Retina (tissue), 1 donor: ENCODE measurements around the gene ABCC5.

Source experiments
- DNase-seq: peaks from one replicate; pipeline ENCODE4 v3.0.0-alpha.2; 2016

Gene ABCC5

GRCh38 chr3:183968666-183969245, 48.9 kb downstream of the ABCC5 start:
- DNase-seq = no peak

DNA sequence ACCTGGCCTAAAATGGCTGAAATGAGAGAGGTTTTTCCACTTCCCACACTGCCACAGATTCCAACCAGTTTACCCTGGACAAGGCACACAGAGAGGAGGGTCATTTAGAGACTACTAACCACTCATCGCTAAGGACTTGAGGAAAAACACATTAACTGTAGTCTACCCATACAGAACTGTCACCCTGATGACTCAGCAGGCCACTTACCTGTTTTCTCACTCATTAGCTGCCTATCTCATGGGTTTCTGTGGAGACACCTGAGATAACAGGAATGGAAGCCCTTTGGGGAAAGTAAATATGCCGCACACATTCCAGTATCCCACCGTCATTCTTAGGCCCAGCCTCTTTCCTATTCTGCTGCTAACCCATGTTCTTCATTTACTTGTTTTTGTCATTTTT, 50.0 kb downstream of the ABCC5 start:
- no peak for DNase-seq

DNA sequence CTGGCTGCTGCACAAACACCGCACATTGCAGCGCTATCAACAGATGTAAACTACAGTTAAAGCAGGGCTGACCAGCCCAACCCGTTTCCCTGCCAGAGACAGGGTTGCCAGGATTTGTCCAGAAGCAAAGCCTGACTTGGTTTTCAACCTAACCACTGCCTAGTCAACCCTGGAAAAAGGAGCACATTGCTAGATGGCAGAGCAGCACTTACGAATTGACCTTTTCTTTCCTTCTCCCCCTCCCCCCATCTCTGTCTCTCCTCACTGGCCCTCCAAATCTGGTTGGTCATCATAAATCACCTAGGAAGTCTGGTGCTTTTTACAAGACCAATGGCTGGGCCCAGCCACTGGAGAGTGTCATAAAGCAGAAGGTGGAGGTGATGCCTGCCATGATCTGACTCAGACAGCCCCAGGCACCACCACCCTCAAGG, 51.3 kb downstream of the ABCC5 start:
- no peak for DNase-seq

DNA sequence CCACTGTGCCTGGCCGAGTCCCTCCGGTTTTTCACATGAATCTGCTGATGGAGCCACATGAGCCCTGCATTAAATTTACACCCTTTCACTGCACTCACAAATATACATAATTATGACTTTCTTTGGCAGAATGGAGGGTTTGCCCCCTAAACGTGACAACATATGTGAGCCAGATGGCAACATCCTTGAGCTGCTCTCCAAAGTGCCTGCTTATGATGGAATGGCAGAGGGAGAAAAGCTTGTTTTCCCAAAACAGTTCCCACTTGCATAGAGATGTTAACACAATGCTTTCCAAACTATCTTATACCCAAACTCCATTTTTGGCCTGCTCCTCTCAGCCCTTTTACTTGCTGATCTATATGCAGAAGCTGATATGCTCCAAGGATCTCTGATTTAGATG, 54.9 kb downstream of the ABCC5 start:
- DNase-seq = no peak

- no peak for DNase-seq
Observed at GRCh38 chr3:183959214-183959613, 58.5 kb downstream of the ABCC5 start.

GRCh38 chr3:183958775-183959174, 58.9 kb downstream of the ABCC5 start:
- DNase-seq = no peak

DNA sequence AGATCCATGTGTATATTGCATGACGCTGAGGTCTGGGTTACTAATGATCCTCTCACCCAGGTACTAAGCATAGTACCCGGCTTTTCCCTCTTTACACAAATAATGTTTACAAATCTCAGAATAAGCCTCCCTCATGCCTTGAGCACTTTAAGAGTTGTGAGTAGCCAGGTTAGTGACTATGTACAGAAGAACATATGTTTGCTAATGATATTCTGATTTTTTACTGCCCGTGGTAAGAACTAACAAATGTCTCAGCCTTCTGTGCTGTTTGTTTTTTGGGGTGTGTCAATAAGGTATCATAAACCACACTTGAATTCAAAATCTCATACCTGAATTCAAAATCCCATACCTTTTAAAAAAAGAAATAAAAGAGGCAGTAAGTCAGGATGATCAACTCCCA, 59.5 kb downstream of the ABCC5 start:
- no peak for DNase-seq

DNA sequence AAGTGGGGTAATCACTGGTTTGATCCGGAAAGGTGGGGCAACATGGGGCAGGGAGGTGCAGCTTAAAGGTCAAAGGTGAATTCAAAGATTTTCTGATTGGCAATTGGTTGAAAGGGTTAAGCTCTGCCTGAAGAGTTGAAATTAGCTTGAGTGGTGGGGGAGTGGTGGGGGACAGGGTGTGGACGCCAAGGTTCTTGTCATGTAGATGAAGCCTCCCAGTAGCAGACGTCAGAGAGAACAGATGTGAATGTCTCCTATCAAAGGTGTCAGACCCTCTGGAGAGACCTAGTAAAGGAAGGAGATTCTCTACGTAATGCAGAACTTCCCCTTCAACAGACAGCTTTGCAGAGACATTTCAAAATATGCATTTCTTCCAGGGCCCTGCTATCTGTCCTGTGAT, 62.8 kb downstream of the ABCC5 start:
- DNase-seq = no peak

GRCh38 chr3:183953471-183954070, 64.1 kb downstream of the ABCC5 start:
- no peak for DNase-seq

GRCh38 chr3:183951459-183951858, 66.2 kb downstream of the ABCC5 start:
- DNase-seq = no peak

DNA sequence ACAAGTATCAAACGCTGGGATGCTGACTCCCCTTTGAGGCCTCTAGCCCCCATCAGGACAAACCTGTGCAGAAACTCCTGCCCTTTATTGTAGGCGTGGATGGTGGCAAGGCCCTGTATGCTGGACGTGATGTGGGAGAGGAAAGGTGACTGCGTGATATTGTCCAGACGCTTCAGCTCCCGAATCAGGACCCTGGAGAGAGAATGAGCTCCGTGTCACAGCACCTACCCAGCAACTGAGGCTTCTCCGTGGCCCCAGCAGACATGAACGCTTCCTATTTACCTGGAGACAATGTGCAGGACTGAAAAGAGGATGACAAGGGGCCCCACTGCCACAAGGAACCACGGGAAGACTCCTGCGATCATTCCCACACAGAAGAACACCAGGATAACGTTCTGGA, 68.0 kb downstream of the ABCC5 start:
- no peak for DNase-seq

GRCh38 chr3:183946037-183946436, 71.6 kb downstream of the ABCC5 start:
- no peak for DNase-seq

DNA sequence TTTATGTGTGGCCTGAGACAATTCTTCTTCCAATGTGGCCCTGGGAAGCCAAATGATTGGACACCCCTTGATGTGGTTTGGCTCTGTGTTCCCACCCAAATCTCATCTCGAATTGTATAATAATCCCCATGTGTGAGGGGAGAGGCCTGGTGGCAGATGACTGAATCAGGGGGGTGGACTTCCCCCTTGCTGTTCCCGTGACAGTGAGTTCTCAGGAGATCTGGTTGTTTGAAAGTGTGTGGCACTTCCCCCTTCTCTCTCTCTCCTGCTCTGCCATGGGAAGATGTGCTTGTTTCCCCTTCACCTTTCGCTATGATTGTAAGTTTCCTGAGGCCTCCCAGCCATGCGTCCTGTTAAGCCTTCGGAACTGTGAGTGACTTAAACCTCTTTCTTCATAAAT, 72.9 kb downstream of the ABCC5 start:
- DNase-seq = no peak

DNA sequence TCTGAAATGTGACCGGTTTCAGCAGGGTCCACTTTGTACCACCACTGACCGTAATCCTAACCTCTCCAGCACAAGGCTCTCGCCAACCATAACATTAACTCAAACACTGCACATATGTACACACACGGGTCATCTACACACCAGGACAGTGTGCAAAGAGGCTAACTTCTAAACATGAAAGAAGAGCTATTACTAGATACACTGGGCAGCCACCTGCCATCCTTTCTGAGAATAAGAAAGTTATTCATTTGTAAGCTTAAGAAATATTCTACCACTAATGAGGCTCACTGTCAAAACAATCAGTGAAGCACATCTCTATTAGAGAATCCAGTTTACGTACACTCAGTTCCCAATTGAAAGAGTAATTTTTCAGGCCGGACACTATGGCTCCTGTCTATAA, 73.9 kb downstream of the ABCC5 start:
- no peak for DNase-seq

DNA sequence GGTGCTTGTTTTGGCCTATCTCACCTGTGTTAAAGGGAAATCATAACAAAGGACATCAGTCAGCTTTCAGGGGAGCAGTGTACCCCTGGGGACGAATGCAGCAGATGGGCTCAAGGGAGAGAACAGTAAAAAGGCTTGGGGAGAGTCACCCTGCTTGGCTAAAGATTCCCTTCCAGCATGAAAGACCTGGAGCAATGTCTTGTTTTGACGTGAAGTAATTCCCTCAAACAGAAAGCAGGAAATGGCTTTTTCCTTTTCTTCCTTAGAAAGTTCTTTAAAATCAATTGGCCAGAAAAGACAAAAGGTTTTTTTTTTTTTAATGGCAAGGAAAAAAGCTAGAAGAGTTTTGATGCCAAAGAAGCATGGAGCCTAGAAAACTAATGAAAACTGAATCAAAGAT, 76.5 kb downstream of the ABCC5 start:
- DNase-seq = no peak

DNA sequence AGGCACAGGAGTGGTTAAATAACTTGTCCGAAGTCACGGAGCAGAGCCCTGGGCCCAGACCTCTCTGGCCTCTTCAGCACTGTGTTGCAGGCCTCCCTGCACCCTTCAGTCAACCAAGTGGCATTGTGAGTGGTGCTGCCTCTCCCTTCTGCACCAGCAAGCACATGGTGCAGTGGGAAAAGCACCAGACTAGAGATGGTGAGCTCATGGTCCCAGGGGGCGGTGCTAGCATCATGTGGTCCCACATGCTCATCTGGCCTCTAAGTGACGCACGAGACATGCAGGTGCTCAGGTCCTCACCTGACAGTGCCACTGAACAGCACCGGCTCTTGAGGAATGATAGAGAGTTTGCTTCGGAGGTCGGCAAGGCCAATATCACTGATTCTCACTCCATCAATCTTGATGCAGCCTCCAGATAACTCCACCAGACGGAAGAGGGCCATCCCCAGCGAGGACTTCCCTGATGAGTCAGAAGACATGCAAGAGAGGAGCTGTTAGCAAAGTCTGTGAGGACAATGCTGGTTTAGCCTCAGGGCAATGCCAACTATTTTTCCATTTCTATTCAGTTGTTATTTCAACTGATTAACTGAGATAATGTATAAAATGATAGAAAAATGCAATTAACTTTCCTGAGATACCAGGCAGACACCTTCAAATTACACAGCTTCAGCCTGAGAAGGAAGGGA, 79.9 kb downstream of the ABCC5 start:
- DNase-seq = no peak

- DNase-seq = no peak
Observed at GRCh38 chr3:183933160-183933559, 84.5 kb downstream of the ABCC5 start.

- no peak for DNase-seq
Observed at GRCh38 chr3:183931881-183932280, 85.8 kb downstream of the ABCC5 start.

DNA sequence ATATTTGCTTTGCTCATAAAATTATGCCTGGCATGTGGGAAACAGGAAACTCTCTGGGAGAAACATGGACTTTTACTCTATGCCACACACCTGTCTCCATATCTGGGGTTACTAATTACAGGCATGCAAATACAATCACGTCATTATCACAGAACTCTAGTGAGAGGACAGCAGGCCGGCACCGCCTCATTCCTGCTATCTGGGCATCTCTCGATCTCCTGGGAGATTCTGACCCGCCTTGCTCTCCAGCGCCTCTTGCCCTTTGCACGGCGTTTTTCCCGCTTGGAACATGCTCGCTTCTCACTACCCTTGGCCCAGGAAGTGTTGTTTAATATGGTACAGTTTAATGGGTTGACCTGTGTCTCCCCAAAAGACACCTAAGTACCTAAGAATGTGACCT, 87.6 kb downstream of the ABCC5 start:
- DNase-seq = no peak

GRCh38 chr3:183927059-183927458, 90.6 kb downstream of the ABCC5 start:
- DNase-seq = no peak

DNA sequence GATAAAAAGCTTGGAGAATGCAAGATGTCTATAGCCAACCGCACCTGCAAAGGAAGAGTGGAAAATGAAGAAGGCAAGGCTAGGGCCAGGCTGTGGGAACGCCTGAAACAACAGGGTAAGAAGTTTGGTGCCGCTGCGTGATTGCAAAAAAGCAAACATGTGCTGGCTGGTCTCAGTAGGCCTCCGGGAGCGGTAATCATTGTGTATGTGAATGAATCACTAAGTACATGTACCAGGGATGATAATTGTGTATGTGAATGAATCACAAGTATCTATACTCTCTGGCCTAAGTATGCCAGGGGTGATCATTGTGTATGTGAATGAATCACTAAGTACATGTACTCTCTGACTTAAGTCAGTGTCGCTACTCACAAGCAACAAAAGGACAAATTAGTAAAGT, 92.7 kb downstream of the ABCC5 start:
- DNase-seq = no peak

- no peak for DNase-seq
Observed at GRCh38 chr3:183924543-183924942, 93.1 kb downstream of the ABCC5 start.

GRCh38 chr3:183922421-183922820, 95.3 kb downstream of the ABCC5 start:
- DNase-seq = no peak

- DNase-seq = no peak
Observed at GRCh38 chr3:183921096-183921495, 96.6 kb downstream of the ABCC5 start.

DNA sequence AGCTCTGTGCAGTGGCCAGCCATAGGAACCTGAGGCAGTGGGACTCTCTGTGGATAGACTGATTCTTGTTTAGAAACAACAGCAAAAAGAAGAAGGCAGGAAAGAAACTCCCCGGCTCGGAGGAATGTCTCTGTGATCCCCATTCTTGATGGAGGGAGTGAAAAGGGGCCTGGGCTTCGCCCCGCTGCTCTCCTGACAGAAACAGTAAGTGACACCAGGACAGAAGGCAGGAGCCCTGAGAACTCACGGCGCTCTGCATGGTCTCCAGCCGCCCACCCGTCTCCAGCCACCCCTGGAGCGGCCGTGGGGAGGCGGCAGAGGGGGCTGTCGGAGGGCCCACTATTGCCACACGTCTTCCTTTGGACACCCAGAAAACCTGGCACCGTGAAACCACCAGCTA, 97.3 kb downstream of the ABCC5 start:
- peak; percentile 78 for DNase-seq
